GM19328 (cell line): ENCODE data around the gene CEP135.
"Not testable (repeated sequence)": the region's sequence is repeated elsewhere in the genome, so short reads cannot be mapped to it uniquely, and the experiment has no call there.

Experiments used
- ATAC-seq: cut with Tn5 transposase; IDR thresholded peaks from one replicate; pipeline ENCODE4 v1.9.1; 2021; ENCODE audit warnings: mild to moderate bottlenecking, moderate library complexity; ENCODE audit not compliant: unreplicated experiment

CEP135 gene

DNA sequence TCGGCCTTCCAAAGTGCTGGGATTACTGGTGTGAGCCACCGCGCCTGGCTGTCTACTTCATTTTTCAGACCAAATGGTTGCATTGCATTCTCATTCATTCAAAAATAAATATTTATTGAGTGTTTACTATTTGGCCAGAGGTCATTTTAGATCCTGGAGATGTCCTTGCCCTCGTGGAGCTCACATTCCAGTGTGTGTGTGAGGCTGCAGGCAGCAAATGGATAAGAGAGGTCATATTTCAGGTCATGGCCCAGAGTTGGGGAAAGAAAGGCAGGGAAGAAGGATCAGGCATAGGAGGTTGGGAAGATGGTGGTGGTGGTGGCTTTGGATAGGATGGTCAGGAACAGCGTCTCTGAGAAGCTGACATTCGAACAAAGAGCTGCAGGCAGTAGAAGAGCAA lies 119.1 kb downstream of the CEP135 start:
- ATAC-seq, result no peak

- not testable (repeated sequence) for ATAC-seq
These were observed 124.0 kb downstream of the CEP135 start for GRCh38 chr4:56072730-56073129.

- no peak for ATAC-seq
These were observed 128.9 kb downstream of the CEP135 start for GRCh38 chr4:56077676-56078075.

DNA sequence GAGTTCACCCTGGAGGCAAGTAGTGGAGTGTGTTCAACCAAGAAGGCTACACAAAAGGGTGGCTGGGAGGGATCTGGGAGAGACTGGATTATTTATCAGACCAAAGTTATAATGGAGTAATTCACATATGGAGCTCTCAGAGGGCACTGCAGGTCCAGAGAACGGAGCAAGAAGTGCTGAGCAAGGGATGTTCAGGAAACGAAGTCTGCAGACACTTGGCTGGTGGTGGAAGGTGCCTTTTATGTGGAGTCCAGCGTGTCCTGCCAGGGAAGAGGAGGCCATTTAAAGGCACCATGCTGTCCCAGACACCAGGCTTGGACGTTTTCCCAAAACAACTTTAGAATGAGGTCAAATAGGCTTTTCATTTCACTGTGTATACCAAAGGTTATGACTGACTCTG lies 130.1 kb downstream of the CEP135 start:
- no peak for ATAC-seq

DNA sequence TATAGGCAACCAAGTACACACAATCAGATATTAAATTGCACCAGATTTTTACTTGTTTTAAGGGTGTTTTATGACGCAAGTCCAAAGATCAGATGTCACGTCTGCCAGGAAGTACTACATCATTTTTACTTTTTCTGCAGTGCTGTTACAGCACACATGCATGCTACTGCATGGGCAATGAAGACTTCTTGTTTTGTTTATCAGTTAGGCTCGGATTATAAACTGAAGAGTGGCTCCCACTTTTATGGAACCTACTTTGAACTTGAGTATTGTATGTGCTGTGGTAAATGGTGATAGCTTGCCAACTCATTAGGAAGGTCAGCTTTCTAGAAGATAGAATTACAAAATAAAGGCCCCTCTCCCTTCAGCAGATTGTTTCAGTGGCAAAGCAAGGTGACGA lies 131.6 kb downstream of the CEP135 start:
- ATAC-seq, result no peak

DNA sequence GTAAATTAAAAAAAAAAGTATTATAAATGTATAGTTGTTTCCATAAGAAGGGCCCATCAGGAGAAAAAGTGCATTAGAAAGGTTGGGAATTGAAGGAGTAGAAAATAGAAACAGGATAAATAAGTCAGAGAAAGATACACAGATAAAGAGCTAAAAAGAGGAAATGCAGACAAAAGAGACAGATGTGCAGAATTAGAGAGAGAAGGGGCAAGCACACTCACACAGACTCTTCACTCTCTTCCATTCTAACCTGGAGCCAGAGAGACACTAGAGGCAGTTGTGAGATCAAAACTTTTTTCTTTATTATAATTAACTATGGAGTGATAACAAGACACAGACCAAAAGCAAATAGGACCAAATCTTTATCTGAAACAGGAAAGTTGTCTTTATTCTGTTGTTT lies 134.1 kb downstream of the CEP135 start:
- no peak for ATAC-seq
